Choroid plexus epithelial cell (primary cell): ENCODE measurements around the gene MYO10.
A peak's percentile ranks its signal among the peaks of the same experiment; 100 is the strongest.
"Not testable (repeated sequence)": the region's sequence is repeated elsewhere in the genome, so short reads cannot be mapped to it uniquely, and the experiment has no call there.

ENCODE experiments used
- DNase-seq: peaks from one replicate; pipeline ENCODE4 v3.0.0-alpha.2; 2010; ENCODE audit warnings: low read depth
- H3K4me3 ChIP-seq: 2 replicates; pipeline ENCODE4 v1.5.1; 2011; ENCODE audit warnings: low read depth, mild to moderate bottlenecking, control low read depth, low read length, moderate library complexity
- CTCF ChIP-seq: conservative IDR thresholded peaks from 2 replicates; pipeline ENCODE4 v1.5.1; 2011; ENCODE audit warnings: low read depth, mild to moderate bottlenecking, control low read depth, inconsistent platforms, low read length, moderate library complexity

MYO10 gene

GRCh38 chr5:16936150-16936988 lies at the start of gene MYO10:
Gene MYO10, minus strand, starts transcription at chr5:16936288. Its CDS starts 480 bp downstream, at chr5:16935808.
- no peak for TF ChIP-seq CTCF

GRCh38 chr5:16985304-16985703 lies 49.2 kb upstream of the MYO10 start:
- not testable (repeated sequence) for H3K4me3 ChIP-seq, DNase-seq

More at GRCh38 chr5:16936150-16936988, at the start of gene MYO10:
- peak; percentile 84 for DNase-seq
- H3K4me3 ChIP-seq: peak within 1 kb of the TSS; percentile 95

GRCh38 chr5:16983972-16984371 lies 47.9 kb upstream of the MYO10 start:
- TF ChIP-seq CTCF: no peak
- no peak overlapping the region for H3K4me3 ChIP-seq
- no peak for DNase-seq

GRCh38 chr5:16983022-16983639 lies 47.0 kb upstream of the MYO10 start:
- no peak for TF ChIP-seq CTCF
- H3K4me3 ChIP-seq: peak overlapping the region; percentile 21
- peak; percentile 87 for DNase-seq

- no peak for DNase-seq
- TF ChIP-seq CTCF: no peak
- no peak overlapping the region for H3K4me3 ChIP-seq
Measured at GRCh38 chr5:16981700-16982099, 45.6 kb upstream of the MYO10 start.

GRCh38 chr5:16980983-16981382 lies 44.9 kb upstream of the MYO10 start:
- no peak for TF ChIP-seq CTCF
- DNase-seq: no peak
- no peak overlapping the region for H3K4me3 ChIP-seq

- no peak overlapping the region for H3K4me3 ChIP-seq
- no peak for TF ChIP-seq CTCF
- DNase-seq: no peak
Measured at GRCh38 chr5:16978296-16978695, 42.2 kb upstream of the MYO10 start.
